Panc1 (cell line): ENCODE measurements around the gene NEURL4. TPM values are rescaled to one million over a fixed set of nuclear protein-coding genes. Genes with fewer than 3 reads are reported as not detected.

Source experiments
- ATAC-seq: fragments of 200-7000 bp; cut with Tn5 transposase; 2 replicates; pipeline ENCODE4 v1.9.1; 2020; ENCODE audit warnings: mild to moderate bottlenecking, moderate library complexity
- BruUV-seq: library from RNA; stranded (reverse); fragments of 400-500 nt; replicated peaks from 2 replicates; lab custom pipeline; 2021; lab: Mats Ljungman, UMichigan
- CTCF ChIA-PET: fragments of 300-600 bp; sonication (Branson Sonifier 250); formaldehyde crosslinking; loops from one replicate; lab custom pipeline; 2022; ENCODE audit warnings: antibody characterized with exemption; lab: Charles Lee
- POLR2A ChIA-PET: fragments of 300-600 bp; sonication (Branson Sonifier 250); formaldehyde crosslinking; loops from one replicate; lab custom pipeline; 2022; ENCODE audit warnings: antibody characterized with exemption; lab: Charles Lee
- DNase-seq: peaks from one replicate; pipeline ENCODE4 v3.0.0-alpha.2; 2010; ENCODE audit warnings: low read depth, low spot score
- H3K27ac ChIP-seq: 2 replicates; pipeline ENCODE4 v1.5.1; 2011; ENCODE audit warnings: mild to moderate bottlenecking, low read length, inconsistent platforms
- H3K27me3 ChIP-seq: fragments of 200-500 bp; sonication (Bioruptor generic); 2 replicates; pipeline ENCODE4 v1.6.0; 2014; ENCODE audit warnings: low read length, inconsistent platforms; ENCODE audit not compliant: control insufficient read depth, insufficient read depth
- H3K36me3 ChIP-seq: fragments of 200-500 bp; sonication (Bioruptor generic); 2 replicates; pipeline ENCODE4 v1.5.1; 2014; ENCODE audit warnings: inconsistent platforms, mild to moderate bottlenecking, low read length, moderate library complexity; ENCODE audit not compliant: control insufficient read depth, insufficient read depth
- H3K4me1 ChIP-seq: 2 replicates; pipeline ENCODE4 v1.5.1; 2011; ENCODE audit warnings: inconsistent platforms, mild to moderate bottlenecking, low read length, moderate library complexity; ENCODE audit not compliant: control insufficient read depth, insufficient read depth
- H3K4me3 ChIP-seq, 2 experiments: 2 replicates each; pipeline ENCODE4 v1.5.1; 2011 to 2012; ENCODE audit warnings: low read depth in 2 of 2, low read length in 2 of 2, mild to moderate bottlenecking in 2 of 2, inconsistent platforms in 1 of 2, moderate library complexity in 1 of 2
- H3K9me3 ChIP-seq: fragments of 200-500 bp; sonication (Bioruptor generic); 2 replicates; pipeline ENCODE4 v1.5.1; 2014; ENCODE audit warnings: low read depth, mild to moderate bottlenecking, inconsistent platforms, low read length, moderate library complexity; ENCODE audit not compliant: control insufficient read depth, insufficient read depth
- CTCF ChIP-seq: fragments of 450-650 bp; IDR thresholded peaks from 2 replicates; pipeline ENCODE4 v1.5.1; 2017; ENCODE audit warnings: mild to moderate bottlenecking
- POLR2AphosphoS5 ChIP-seq: IDR thresholded peaks from 2 replicates; pipeline ENCODE4 v1.6.1; 2012; ENCODE audit warnings: mild to moderate bottlenecking, low read depth, low read length, moderate library complexity
- REST ChIP-seq, 2 experiments: IDR thresholded peaks; 2 replicates each; pipeline ENCODE4 v1.6.1; 2011 to 2012; ENCODE audit warnings: low read depth in 2 of 2, control low read depth in 1 of 2, low read length in 1 of 2, mild to moderate bottlenecking in 1 of 2, moderate library complexity in 1 of 2; ENCODE audit not compliant: insufficient read depth in 1 of 2
- SIN3A ChIP-seq: IDR thresholded peaks from 2 replicates; pipeline ENCODE4 v1.6.1; 2012; ENCODE audit warnings: low read depth, mild to moderate bottlenecking, low read length, moderate library complexity, borderline replicate concordance; ENCODE audit not compliant: insufficient read depth
- TCF7L2 ChIP-seq: IDR thresholded peaks from 2 replicates; pipeline ENCODE4 v1.6.1; 2011; ENCODE audit warnings: mild to moderate bottlenecking, low read depth, low read length, inconsistent platforms
- in situ Hi-C: cut with HindIII; loops from 2 replicates; pipeline ENCODE4 v1.10.0; 2016; ENCODE audit warnings: low sequenced_read_pairs, low pct_unique_long_range_greater_than_20kb
- intact Hi-C: fragments of 100-400 bp; cut with micrococcal nuclease; formaldehyde crosslinking; loops from one replicate; pipeline ENCODE4 v1.10.0; 2022; ENCODE audit not compliant: unreplicated experiment
- total RNA-seq: library from RNA; stranded (reverse); gene quantifications from one replicate; pipeline ENCODE4 v1.2.1, GENCODE V29; 2021; ENCODE audit not compliant: unreplicated experiment

The NEURL4 gene
- total RNA-seq, 1 experiment from 2014 or later, result 58.9 TPM

GRCh38 chr17:7317161-7317803 is 11.9 kb downstream of the NEURL4 start:
- BruUV-seq, result no TSS peak
- H3K27me3 ChIP-seq, result no peaks in the 10 kb centered on the region
- no peak for ATAC-seq
- peaks cover 11% of the 10 kb centered on the region for H3K36me3 ChIP-seq
- DNase-seq, result no peak
- in situ Hi-C loops (no loop called here), intact Hi-C loops (no loop called here)
- POLR2A ChIA-PET, result no interaction called here
- no peak overlapping the region for H3K27ac ChIP-seq
- TF ChIP-seq CTCF, result no peak
- TF ChIP-seq POLR2AphosphoS5, result no peak
- TF ChIP-seq REST (IDR thresholded peaks at IDR 0.05; ENCODE audit: insufficient read depth in 1 of 2, low read depth in 2 of 2, low read length in 1 of 2), result no peak
- no peak for TF ChIP-seq TCF7L2
- no peak for TF ChIP-seq SIN3A
- peaks cover 14% of the 10 kb centered on the region for H3K4me1 ChIP-seq
- no peaks in the 10 kb centered on the region for H3K9me3 ChIP-seq
- CTCF ChIA-PET, result no interaction called here
- H3K4me3 ChIP-seq, result no peak overlapping the region

GRCh38 chr17:7315570-7316235 is 13.4 kb downstream of the NEURL4 start:
- POLR2A ChIA-PET, result interaction anchor here (0.5 kb wide), 1 partner anchor 197 kb away, joined by 3 read pairs; no protein-coding TSS in a partner anchor

More at GRCh38 chr17:7315570-7316235, 13.4 kb downstream of the NEURL4 start:
- H3K4me1 ChIP-seq, result peaks cover 26% of the 10 kb centered on the region
- DNase-seq (no peak), ATAC-seq (no peak)
- intact Hi-C loops, result no loop called here
- in situ Hi-C loops, result no loop called here
- CTCF ChIA-PET, result no interaction called here
- H3K36me3 ChIP-seq, result peaks cover 18% of the 10 kb centered on the region
- TF ChIP-seq CTCF (no peak), TCF7L2 (no peak), SIN3A (no peak), POLR2AphosphoS5 (no peak), REST (IDR thresholded peaks at IDR 0.05; ENCODE audit: insufficient read depth in 1 of 2, low read depth in 2 of 2, low read length in 1 of 2) (no peak)
- H3K9me3 ChIP-seq, result no peaks in the 10 kb centered on the region
- peak overlapping the region; percentile 91 for H3K27ac ChIP-seq
- no peaks in the 10 kb centered on the region for H3K27me3 ChIP-seq
- BruUV-seq, result no TSS peak
- H3K4me3 ChIP-seq, result peak overlapping the region; percentile 66 to 75
